Kidney (tissue), 14 donors: ENCODE data around the gene FUZ. TPM values are rescaled to one million over a fixed set of nuclear protein-coding genes. Genes with fewer than 3 reads are reported as not detected.

ENCODE experiments used
- DNase-seq, 5 donors: peaks; one replicate each; pipeline ENCODE4 v3.0.0-alpha.2; 2013 to 2020
- FAIRE-seq: peaks from 2 replicates; lab custom pipeline; 2012; peaks lifted over from hg19 to GRCh38; lab: Jason Lieb, UNC
- H3K27ac ChIP-seq, 2 donors: one replicate each; pipeline ENCODE4 v1.7.0; 2013; ENCODE audit warnings: low read depth in 2 of 2, low read length in 2 of 2, inconsistent platforms in 1 of 2
- H3K27me3 ChIP-seq: one replicate; pipeline ENCODE4 v1.7.1; 2013; ENCODE audit warnings: low read length, inconsistent platforms; ENCODE audit not compliant: control insufficient read depth, insufficient read depth
- H3K36me3 ChIP-seq, 3 donors: one replicate each; pipeline versions ENCODE4 v1.7.0 to v1.7.1; 2013; ENCODE audit warnings: low read length in 3 of 3, control low read depth in 1 of 3, inconsistent platforms in 1 of 3; ENCODE audit not compliant: insufficient read depth in 3 of 3, control insufficient read depth in 2 of 3
- H3K4me1 ChIP-seq, 3 donors: one replicate each; pipeline versions ENCODE4 v1.7.0 to v1.7.1; 2013; ENCODE audit warnings: low read length in 3 of 3, inconsistent platforms in 1 of 3, low read depth in 1 of 3; ENCODE audit not compliant: control insufficient read depth in 2 of 3, insufficient read depth in 2 of 3
- H3K4me3 ChIP-seq, 3 donors: one replicate each; pipeline versions ENCODE4 v1.7.0 to v1.8.1; 2013; ENCODE audit warnings: low read length in 3 of 3, control low read depth in 1 of 3, inconsistent platforms in 1 of 3
- H3K9ac ChIP-seq, 3 donors: one replicate each; pipeline versions ENCODE4 v1.7.0 to v1.7.1; 2013; ENCODE audit warnings: low read length in 3 of 3, control low read depth in 1 of 3, inconsistent platforms in 1 of 3
- H3K9me3 ChIP-seq, 3 donors: one replicate each; pipeline versions ENCODE4 v1.7.0 to v1.7.1; 2013; ENCODE audit warnings: low read length in 3 of 3, control low read depth in 1 of 3, inconsistent platforms in 1 of 3; ENCODE audit not compliant: control insufficient read depth in 2 of 3, insufficient read depth in 1 of 3
- CTCF ChIP-seq: IDR thresholded peaks from 3 replicates; pipeline ENCODE4 v1.5.1; 2012; ENCODE audit warnings: mild to moderate bottlenecking, moderate library complexity, borderline replicate concordance; ENCODE audit not compliant: insufficient read depth; ENCODE audit errors: extremely low read depth
- intact Hi-C: fragments of 100-400 bp; cut with DNase I; formaldehyde crosslinking; loops from one replicate; pipeline ENCODE4 v1.11.1; 2022
- polyA plus RNA-seq: library from polyadenylated mRNA; stranded (reverse); fragments of 350-450 nt; fragmentation: Illumina TruSeq; extraction: RNeasy Lipid Tissue Mini Kit (QIAGEN cat#74804); gene quantifications from one replicate; pipeline ENCODE4 v1.2.3, GENCODE V29; 2014; ENCODE audit warnings: low read depth, low replicate concordance; ENCODE audit not compliant: insufficient read depth
- total RNA-seq: library from RNA; stranded (reverse); fragmentation: NEBNext Ultra II Directional; extraction: Animal tissue kit (Norgen Biotek cat#: 25700); gene quantifications from one replicate; pipeline ENCODE4 v1.2.1, GENCODE V29; 2021
- donor health status: control.
- donor health status: control.
- donor health status: control.
- donor health status: control.
- donor health status: control.
- donor health status: DM: yes; HTN: yes; CAD: no.
- donor health status: Normal renal cell carcinoma (clear cell type).

The FUZ gene
- total and polyA plus RNA-seq, 2 donors from 2014 or later = 26.9 to 51.2 TPM

GRCh38 chr19:49776371-49776764, 36.7 kb downstream of the FUZ start:
- Histone ChIP-seq H3K4me1 (no peaks in the 10 kb centered on the region), H3K4me3 (no peak overlapping the region), H3K27ac (no peak overlapping the region), H3K27me3 (no peaks in the 10 kb centered on the region), H3K9ac (no peak overlapping the region), H3K36me3 (peaks cover 0 to 2% (median 0%) of the 10 kb centered on the region in 3 donors), H3K9me3 (no peaks in the 10 kb centered on the region)
- DNase-seq = no peak
- TF ChIP-seq CTCF = no peak
- no peak for FAIRE-seq
- intact Hi-C loops = no loop called here

GRCh38 chr19:49775742-49776370, 37.2 kb downstream of the FUZ start:
- Histone ChIP-seq H3K9ac (no peak overlapping the region), H3K27ac (no peak overlapping the region), H3K36me3 (peaks cover 0 to 2% (median 0%) of the 10 kb centered on the region in 3 donors), H3K4me3 (no peak overlapping the region), H3K4me1 (no peaks in the 10 kb centered on the region), H3K27me3 (no peaks in the 10 kb centered on the region), H3K9me3 (no peaks in the 10 kb centered on the region)
- FAIRE-seq = no peak
- DNase-seq = no peak
- TF ChIP-seq CTCF = no peak
- intact Hi-C loops = no loop called here

DNA sequence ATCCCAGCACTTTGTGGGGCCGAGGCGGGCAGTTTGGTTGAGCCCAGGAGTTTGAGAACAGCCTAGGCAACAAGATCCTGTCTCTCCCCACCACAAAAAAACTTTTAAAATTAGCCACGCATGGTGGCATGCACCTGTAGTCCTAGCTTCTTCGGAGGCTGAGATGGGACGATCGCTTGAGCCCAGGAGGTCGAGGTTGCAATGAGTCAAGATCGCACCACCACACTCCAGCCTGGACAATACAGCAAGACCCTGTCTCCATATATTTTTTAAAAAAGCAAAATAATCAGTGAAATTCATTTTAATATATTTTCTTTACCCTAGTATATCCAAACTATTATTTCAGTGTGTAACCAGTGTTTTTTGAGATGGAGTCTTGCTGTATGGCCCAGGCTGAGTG, 38.1 kb downstream of the FUZ start:
- H3K27me3 ChIP-seq = no peaks in the 10 kb centered on the region
- no peak for TF ChIP-seq CTCF
- DNase-seq (no peak), FAIRE-seq (no peak)
- intact Hi-C loops = no loop called here
- H3K4me3 ChIP-seq = no peak overlapping the region
- no peaks in the 10 kb centered on the region for H3K4me1 ChIP-seq
- no peaks in the 10 kb centered on the region for H3K9me3 ChIP-seq
- H3K9ac ChIP-seq = no peak overlapping the region
- peaks cover 0 to 2% (median 0%) of the 10 kb centered on the region in 3 donors for H3K36me3 ChIP-seq
- no peak overlapping the region for H3K27ac ChIP-seq
